Activated CD8-positive, alpha-beta memory T cell treated with anti-CD3 and anti-CD28 coated beads for 36 hours (primary cell): ENCODE data around the gene ANGPTL2. TPM values are rescaled to one million over a fixed set of nuclear protein-coding genes. Genes with fewer than 3 reads are reported as not detected.
"Not testable (repeated sequence)": the region's sequence is repeated elsewhere in the genome, so short reads cannot be mapped to it uniquely, and the experiment has no call there.

Experiments used
- CTCF ChIA-PET: fragments of 350-600 bp; sonication (Branson Sonifier 250); formaldehyde crosslinking; loops from one replicate; lab custom pipeline; 2021; ENCODE audit warnings: antibody characterized with exemption; lab: Charles Lee
- POLR2A ChIA-PET: fragments of 350-600 bp; sonication (Branson Sonifier 250); formaldehyde crosslinking; loops from one replicate; lab custom pipeline; 2021; ENCODE audit warnings: antibody characterized with exemption; lab: Charles Lee
- total RNA-seq, 2 experiments: library from RNA; stranded (reverse); gene quantifications; one replicate each; pipeline ENCODE4 v1.2.3, GENCODE V29; 2021

ANGPTL2 gene
- total RNA-seq, 2 experiments from 2014 or later: not detected

- CTCF ChIA-PET: interaction anchor here (0.6 to 1.1 kb wide), 2 partner anchors 218 to 281 kb away, joined by 3 read pairs; no protein-coding TSS in a partner anchor
- POLR2A ChIA-PET: no interaction called here
Observed at GRCh38 chr9:127159325-127159801, 36.9 kb upstream of the ANGPTL2 start.

DNA sequence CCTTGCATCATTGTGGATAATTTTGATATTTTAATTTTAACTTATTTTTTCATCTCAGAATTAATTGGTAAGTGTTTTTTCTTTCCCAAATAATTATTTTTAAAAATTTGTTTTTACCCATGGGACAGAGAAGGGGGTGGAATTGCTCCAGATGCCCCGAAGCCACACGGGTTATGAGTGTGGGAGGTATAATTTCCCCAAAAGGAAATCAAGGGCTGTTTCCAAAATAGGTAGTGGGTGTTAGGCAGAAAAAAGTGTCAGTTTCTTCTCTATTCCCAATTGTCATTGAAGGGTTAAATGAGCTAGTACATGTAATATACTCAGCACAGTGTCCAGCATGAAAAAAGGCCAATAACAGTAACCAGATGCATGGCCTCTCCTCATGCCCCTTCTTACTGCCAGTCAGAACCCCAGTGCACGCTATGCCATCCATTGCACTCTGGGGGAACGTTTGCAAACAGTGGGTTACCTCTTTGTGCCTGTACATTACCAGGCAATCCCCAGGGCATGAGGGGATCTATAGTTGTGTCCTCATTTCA is 36.4 kb upstream of the ANGPTL2 start:
- ChIA-PET POLR2A (no interaction called here), CTCF (no interaction called here)

DNA sequence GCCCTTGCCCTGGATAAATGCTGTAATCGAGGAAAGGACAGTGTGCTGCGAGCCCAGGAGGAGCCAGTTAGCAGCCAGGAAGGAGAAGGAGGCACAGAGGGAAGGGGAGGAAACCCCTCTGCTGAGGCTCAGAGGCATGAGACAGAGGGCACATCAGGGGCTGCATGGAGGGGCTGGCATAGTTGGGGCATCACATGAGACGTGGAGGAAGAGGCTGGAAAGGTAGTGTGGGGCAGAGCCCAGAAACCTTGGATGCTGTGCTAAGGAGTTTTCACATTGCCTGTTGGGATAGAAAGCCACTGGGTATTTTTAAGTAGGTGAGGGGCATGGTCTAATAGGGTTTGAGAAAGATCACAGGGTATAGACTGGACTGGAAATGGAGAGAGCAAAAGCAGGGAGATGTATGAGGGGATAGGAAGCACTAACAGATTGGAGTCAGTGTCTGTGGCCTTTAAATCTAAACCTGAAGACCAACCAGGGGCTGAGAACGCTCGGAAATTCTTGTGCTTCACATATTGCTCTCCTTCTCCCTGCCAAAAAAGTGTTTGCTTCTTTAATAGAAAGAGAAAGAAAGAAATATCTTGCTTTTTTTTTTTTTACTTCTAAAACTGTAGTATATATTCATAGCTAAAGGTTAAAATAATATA is 33.0 kb upstream of the ANGPTL2 start:
- CTCF ChIA-PET: no interaction called here

DNA sequence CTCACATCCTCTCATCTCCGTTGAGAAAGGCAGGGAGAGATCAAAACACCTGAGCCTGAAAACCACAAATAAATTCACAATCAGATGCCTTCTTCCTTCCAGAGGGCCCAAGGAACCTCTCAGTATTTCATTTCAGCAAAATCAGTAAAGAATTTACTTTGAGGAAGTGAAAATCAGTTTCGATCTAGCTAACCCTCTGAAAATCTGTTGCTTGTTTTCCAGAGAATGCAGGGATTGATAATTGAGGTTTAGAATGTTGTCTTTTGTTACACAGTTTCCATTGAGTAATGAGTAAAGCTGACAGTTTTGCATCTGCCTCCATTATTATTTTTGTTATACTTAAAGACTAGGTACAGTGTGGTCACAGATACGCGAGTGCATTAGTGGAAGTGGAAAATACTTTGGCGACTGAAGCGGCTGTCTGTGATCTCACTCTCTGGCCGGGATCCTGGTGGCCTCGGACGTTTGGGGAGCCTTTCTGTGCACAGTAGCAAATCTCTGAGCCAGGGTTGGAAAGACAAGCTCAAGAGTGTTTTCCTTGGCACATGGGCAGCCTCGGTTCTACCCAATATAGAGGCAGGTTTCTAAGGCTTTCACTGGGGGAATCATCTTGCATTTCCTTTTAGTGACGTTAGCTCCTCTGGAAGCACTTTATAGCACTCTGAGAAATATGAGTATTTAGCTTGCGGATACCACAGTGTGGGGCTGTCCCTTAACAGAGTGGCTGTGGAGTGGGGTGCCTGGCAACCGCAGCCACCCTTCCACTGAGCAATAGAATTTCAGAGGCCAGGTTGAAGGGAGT is 32.2 kb upstream of the ANGPTL2 start:
- POLR2A ChIA-PET: no interaction called here

More for the DNA sequence above, 33.0 kb upstream of the ANGPTL2 start:
- POLR2A ChIA-PET: no interaction called here

DNA sequence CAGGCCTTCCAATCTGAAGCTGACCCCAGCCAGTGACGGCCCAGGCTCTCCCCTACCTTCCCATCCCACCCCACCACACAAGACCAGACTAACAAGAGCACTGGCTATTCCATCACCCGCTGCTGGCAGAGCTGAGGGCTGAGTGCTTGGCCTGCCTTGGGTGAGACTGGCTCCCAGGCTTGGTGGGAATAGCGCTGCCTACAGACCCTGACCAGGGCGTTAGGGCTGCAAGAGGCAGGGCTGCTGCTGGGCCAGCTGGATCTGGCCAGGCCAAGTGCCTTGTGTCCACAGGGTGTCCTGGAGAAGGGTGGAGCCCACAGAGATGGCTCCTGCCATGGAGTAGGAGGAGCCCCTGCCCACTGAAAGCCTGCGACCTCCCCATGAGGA is 31.6 kb upstream of the ANGPTL2 start:
- ChIA-PET CTCF (no interaction called here), POLR2A (no interaction called here)

More for the DNA sequence above, 32.2 kb upstream of the ANGPTL2 start:
- CTCF ChIA-PET: no interaction called here

- POLR2A ChIA-PET: no interaction called here
- CTCF ChIA-PET: interaction anchor here (1.0 kb wide), 1 partner anchor 10 kb away, joined by 3 read pairs; no protein-coding TSS in a partner anchor
Observed at GRCh38 chr9:127153501-127153900, 31.1 kb upstream of the ANGPTL2 start.

DNA sequence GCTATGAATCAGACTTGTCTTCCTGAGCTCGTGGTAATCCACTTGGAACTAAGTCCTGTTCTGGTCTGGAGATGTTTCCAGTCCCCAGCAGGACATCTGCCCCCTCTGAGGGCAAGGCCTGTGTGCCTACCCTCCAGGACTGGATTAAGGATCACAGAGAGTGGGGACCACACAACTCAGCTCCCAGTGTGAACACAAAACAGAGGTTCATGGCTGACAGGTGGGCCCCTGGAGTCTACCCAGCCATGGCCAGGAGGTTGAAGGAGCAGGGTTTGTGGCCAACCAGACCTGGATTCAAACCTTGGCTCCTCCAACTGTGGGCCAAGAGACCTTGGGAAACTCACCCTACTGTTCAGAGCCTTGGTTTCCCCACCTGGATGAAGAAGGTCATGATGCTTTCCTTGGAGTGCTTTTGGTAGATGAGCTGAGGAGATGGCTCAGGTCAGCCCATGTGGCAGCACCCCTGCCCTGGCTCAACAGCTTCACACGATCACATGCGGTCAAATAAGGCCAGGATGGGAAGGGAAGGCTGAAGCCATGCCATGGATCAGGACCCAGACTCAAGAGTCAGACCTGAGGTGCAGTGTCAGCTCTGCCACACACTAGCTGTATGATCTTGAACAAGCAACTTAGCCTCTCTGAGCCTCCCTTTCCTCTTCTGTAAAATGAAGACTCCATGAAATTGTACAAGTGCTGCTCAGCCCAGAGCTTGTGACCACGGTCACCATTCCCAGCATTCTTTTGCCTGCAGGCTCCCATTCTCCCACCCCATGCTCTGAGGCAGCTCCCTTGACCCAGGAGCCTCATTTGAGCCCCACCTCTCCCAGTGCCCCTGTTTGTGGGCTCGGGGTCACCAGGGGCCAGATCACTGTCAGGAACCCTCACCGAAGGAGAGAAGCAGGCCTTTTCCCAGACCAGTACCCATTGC is 27.3 kb upstream of the ANGPTL2 start:
- ChIA-PET POLR2A (no interaction called here), CTCF (interaction anchor here (1.1 kb wide), 1 partner anchor 49 kb away, joined by 3 read pairs; no protein-coding TSS in a partner anchor)

GRCh38 chr9:127149010-127149409 is 26.6 kb upstream of the ANGPTL2 start:
- POLR2A ChIA-PET: no interaction called here
- CTCF ChIA-PET: interaction anchor here (1.1 kb wide), 1 partner anchor 50 kb away, joined by 3 read pairs; no protein-coding TSS in a partner anchor

DNA sequence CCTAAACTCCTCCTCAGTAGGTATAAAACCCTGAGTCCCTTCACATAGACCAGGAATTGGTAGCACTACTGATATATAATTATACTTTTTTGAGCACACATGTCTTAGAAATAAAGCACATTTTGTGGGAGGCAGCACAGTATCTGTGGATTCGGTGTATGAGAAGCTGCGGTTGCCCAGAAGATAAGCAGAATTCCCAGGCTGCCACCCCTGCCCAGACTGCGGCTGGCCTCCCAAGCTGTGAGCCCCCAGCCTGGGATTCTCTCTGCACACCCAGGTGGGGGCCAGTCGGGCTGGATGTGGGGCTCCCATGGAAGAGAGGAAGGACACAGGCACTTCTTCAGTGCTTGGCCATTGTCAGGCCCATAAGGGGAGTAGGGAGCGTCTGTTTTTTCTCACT is 25.6 kb upstream of the ANGPTL2 start:
- CTCF ChIA-PET: no interaction called here
- POLR2A ChIA-PET: no interaction called here

GRCh38 chr9:127147251-127147650 is 24.8 kb upstream of the ANGPTL2 start:
- ChIA-PET CTCF (no interaction called here), POLR2A (no interaction called here)

- POLR2A ChIA-PET: not testable (repeated sequence)
- CTCF ChIA-PET: interaction anchor here (0.7 kb wide), 1 partner anchor 206 kb away, joined by 3 read pairs; no protein-coding TSS in a partner anchor
Observed at GRCh38 chr9:127146841-127147240, 24.4 kb upstream of the ANGPTL2 start.

DNA sequence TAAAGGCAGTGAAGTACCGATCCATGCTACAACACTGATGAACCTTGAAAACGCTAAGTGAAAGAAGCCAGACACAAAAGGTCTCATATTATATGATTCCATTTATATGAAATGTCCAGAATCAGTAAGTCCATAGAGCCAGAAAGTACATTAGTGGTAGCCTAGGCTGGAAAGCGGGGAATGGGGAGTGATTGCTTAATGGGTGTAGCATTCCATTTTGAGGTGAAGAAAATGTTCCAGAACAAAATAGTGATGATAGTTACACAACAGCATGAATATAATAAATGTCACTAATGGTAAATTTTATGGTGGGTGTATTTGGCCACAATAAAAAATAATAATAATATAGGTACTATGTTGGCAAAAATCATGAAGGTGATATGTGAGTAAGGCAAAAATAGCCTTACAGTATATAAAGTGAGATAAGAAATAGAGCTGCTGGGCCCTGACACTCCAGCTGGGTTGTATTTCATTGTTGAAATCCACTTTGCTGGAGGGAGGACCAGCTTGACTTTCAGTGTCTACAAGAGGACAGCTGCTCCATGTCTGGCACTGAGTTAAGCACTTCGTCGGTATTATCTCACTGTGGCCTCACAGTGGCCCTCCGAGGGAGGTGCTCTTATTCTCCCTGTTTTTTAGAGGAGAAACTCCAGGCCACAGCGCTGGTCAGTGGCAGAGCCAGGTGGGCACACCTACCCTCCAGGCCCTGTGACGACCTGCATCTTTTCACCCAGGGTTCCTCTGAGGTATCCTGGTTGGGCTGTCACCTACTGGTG is 22.4 kb upstream of the ANGPTL2 start:
- POLR2A ChIA-PET: no interaction called here
- CTCF ChIA-PET: no interaction called here

DNA sequence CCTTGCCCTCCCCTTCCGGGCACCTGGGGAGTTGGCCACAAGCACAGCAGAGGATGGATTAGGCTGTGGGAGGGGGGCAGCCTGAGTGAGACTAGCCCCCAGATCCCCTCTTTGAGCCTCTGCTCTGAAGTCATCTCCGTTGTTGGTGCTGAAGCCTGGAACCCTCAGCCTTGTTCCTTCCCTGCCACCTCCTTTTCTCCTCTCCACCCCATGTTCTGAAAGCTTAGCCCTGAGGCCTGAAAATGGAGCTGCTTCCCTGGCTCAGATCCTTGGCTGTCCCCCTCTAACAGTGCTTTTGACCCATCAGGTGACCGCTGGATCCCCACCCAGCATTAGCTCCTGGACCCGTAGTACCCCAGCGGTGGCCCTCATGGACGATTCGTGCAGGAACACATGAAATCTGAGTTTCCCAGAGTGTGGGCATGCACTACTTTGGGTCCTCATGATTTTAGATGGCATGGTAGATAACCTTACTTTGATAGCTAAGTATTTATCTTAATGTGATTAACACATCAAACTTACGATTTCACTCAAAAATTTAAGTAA is 21.6 kb upstream of the ANGPTL2 start:
- CTCF ChIA-PET: no interaction called here
- POLR2A ChIA-PET: no interaction called here

DNA sequence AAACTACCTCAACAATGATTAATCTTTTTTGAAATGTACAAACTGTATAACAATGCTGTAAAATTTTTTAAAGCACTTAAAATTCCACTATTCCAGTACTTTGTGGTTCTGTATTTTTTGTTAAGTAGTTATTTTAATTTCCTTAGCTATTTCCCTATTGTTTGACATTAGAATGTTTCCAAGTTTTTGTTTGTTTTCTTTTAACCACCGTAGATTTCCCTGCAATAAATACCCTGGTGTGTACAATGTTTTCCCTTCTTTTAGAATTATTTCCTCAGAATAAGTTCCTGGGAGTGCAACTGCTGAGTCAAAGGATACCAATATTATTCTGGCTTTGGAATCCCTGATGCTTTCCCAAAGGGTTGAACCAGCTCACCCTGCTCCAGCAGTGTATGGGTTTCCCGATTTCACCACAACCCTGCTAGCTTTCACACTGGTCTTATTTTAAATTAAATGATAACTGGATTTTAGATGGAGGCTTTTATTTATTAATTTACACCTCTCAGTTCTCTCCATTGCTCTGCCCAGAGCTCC is 20.6 kb upstream of the ANGPTL2 start:
- ChIA-PET CTCF (no interaction called here), POLR2A (no interaction called here)

DNA sequence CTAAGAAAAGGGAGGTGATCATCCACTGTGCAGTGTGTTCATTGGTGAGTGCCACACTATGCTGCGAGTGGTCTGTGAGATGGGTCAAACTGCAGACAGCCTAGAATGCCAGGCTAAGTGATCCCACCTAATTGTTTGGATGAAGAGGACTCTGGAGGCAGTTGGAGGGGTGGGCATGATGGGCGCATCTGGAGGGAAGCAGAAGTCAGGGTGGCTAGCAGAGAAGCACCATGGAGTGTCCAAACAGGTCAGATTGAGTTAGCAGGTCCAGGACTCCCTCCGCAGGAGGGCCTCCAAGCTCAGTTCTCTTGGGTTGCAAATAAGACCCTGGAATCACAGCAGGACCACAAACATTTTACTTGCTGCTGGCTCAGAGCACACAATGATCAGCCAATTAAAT is 19.9 kb upstream of the ANGPTL2 start:
- ChIA-PET POLR2A (no interaction called here), CTCF (no interaction called here)

DNA sequence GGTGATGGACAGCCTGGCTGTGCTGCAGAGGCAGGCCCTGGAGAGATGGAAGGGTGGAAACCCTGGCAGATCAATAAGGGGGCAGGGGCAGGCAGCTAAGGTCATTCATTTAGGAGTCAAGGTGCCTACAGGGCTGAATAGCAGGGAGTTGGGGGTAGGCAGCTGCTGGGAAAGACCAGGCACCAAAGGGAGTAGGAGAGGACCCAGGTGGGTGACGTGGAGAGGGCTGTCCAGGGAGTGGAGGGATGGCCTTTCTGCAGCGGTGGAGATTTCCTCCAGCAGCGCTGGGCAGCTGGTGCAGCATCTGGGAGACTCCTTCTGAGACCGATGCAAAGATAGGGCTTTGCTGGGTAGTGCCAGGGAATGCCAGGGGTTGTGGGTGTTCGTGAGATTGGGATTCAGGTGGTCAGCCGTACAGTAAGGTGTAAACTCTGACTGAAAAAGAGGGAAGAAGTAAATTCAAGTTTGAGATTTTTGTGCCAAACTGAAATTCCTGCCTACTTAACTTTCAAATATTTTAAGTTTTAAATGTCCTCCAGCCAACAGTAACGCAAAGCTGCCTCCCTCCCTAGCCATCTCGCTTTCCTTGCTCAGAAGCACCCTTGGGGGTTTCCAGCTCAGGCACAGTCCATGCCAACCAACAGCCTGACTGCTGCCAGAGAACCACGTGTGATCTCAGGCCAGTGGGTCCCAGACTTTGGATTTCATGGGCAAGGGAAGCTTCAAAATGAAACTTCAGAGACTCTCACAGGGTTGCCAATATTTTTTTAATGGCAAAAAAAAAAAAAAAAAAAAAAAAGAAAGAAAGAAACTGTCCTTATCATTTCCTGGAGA is 18.6 kb upstream of the ANGPTL2 start:
- POLR2A ChIA-PET: no interaction called here
- CTCF ChIA-PET: interaction anchor here (0.6 to 0.9 kb wide), 2 partner anchors 10 to 368 kb away, joined by 4 to 5 read pairs; no protein-coding TSS in a partner anchor

GRCh38 chr9:127140181-127140580 is 17.7 kb upstream of the ANGPTL2 start:
- ChIA-PET POLR2A (no interaction called here), CTCF (no interaction called here)
